GM12891 (cell line): ENCODE data around the gene FAIM.

Experiments
- POLR2A ChIP-seq: IDR thresholded peaks from 2 replicates; pipeline ENCODE4 v1.6.1; 2011; ENCODE audit warnings: low read depth, low read length, control low read depth
- POLR2AphosphoS5 ChIP-seq: IDR thresholded peaks from 2 replicates; pipeline ENCODE4 v1.6.1; 2011; ENCODE audit warnings: low read depth, low read length, control low read depth
- POU2F2 ChIP-seq: IDR thresholded peaks from 2 replicates; pipeline ENCODE4 v1.6.1; 2011; ENCODE audit warnings: low read depth, mild to moderate bottlenecking, control low read depth, low read length, moderate library complexity
- TAF1 ChIP-seq: IDR thresholded peaks from 2 replicates; pipeline ENCODE4 v1.6.1; 2011; ENCODE audit warnings: low read depth, low read length, control low read depth

GRCh38 chr3:138594935-138595610 lies 13.5 kb upstream of the FAIM start:
- TF ChIP-seq POLR2A, result no peak
- no peak for TF ChIP-seq POU2F2
- no peak for TF ChIP-seq POLR2AphosphoS5
- TF ChIP-seq TAF1, result no peak
